HepG2 (cell line): ENCODE data around the gene G0S2. TPM values are rescaled to one million over a fixed set of nuclear protein-coding genes. Genes with fewer than 3 reads are reported as not detected.

ENCODE experiments used
- NFAT5 ChIP-seq: sonication (generic); formaldehyde crosslinking; IDR thresholded peaks from 2 replicates; pipeline ENCODE4 v1.4.0; 2020; ENCODE audit warnings: missing genetic modification reagents
- THAP9 ChIP-seq: sonication (generic); formaldehyde crosslinking; IDR thresholded peaks from 2 replicates; pipeline ENCODE4; 2020; ENCODE audit warnings: missing genetic modification reagents, mild to moderate bottlenecking, borderline replicate concordance
- USF2 ChIP-seq, 2 experiments: sonication (generic) in 1 of 2; formaldehyde crosslinking in 1 of 2; IDR thresholded peaks; 2 replicates each; pipeline versions ENCODE4 v1.5.1 to v1.6.1; 2011 to 2020; ENCODE audit warnings: borderline replicate concordance in 1 of 2, low read depth in 1 of 2, low read length in 1 of 2, mild to moderate bottlenecking in 1 of 2, missing genetic modification reagents in 1 of 2, moderate library complexity in 1 of 2
- polyA plus RNA-seq, 8 experiments: library from polyadenylated mRNA; depleted of rRNA in 3 of 8; stranded (reverse) in 7 of 8; unstranded in 1 of 8; fragments of >200 nt; fragmentation: Illumina TruSeq in 4 of 8; extraction: Trizol in 4 of 8; gene quantifications; 2 replicates each; pipeline versions ENCODE4 v1.2.1 to v1.2.3, GENCODE V29; 2011 to 2016; ENCODE audit warnings: low read depth in 4 of 8, missing spikeins in 1 of 8, mixed read lengths in 1 of 8; ENCODE audit not compliant: insufficient read depth in 1 of 8
- total RNA-seq, 5 experiments: library from RNA; depleted of rRNA; stranded (reverse); fragments of >200 nt; fragmentation: Illumina TruSeq; extraction: Trizol; gene quantifications; 2 replicates each; pipeline ENCODE4 v1.2.3, GENCODE V29; 2016; ENCODE audit warnings: low read depth in 1 of 5

The G0S2 gene
- total and polyA plus RNA-seq, 2 of the 13 experiments (the other 11 are each of a cell fraction or from before 2014, with no cell fraction given): not detected

- TF ChIP-seq NFAT5 (CRISPR knock-in tag) (no peak), THAP9 (CRISPR knock-in tag) (no peak), USF2 (IDR thresholded peaks at IDR 0.05; ENCODE audit: low read depth, low read length) (no peak), USF2 (CRISPR knock-in tag; IDR thresholded peaks at IDR 0.05; ENCODE audit: borderline replicate concordance) (no peak)
Observed at GRCh38 chr1:209707308-209707707, 32.1 kb downstream of the G0S2 start (continued).
